K562 (cell line): ENCODE data around the gene CCDC178. TPM values are rescaled to one million over a fixed set of nuclear protein-coding genes. Genes with fewer than 3 reads are reported as not detected.

Source experiments
- ATAC-seq: fragments of 200-7000 bp; cut with Tn5 transposase; 3 replicates; pipeline ENCODE4 v1.9.1; 2020; ENCODE audit warnings: moderate library complexity
- BruUV-seq: library from RNA; stranded (reverse); fragments of 400-500 nt; replicated peaks from 2 replicates; lab custom pipeline; 2021; lab: Mats Ljungman, UMichigan
- CTCF ChIA-PET: fragments of 300-600 bp; formaldehyde crosslinking; extraction: SDS; loops from one replicate; lab custom pipeline; 2021; ENCODE audit warnings: low intra/inter-chr PET ratio; lab: Yijun Ruan, JAX
- POLR2A ChIA-PET: fragments of 300-600, 350-650 bp; sonication (Branson Sonifier 250); formaldehyde crosslinking; extraction: SDS; loops from one replicate; lab custom pipeline; 2021; ENCODE audit warnings: antibody characterized with exemption, inconsistent platforms; lab: Yijun Ruan, JAX
- DNase-seq, 4 experiments: peaks; one replicate each; pipeline versions ENCODE4 v3.0.0 to v3.0.0-alpha.2; 2011 to 2018; ENCODE audit warnings: low spot score in 3 of 4, mixed read lengths in 3 of 4; ENCODE audit errors: extremely low read depth in 1 of 4
- FAIRE-seq: peaks from 2 replicates; lab custom pipeline; 2011; peaks lifted over from hg19 to GRCh38; lab: Jason Lieb, UNC
- H2AFZ ChIP-seq: 2 replicates; pipeline ENCODE4 v1.6.0; 2011; ENCODE audit warnings: low read depth, low read length, control low read depth, inconsistent platforms
- H3K27ac ChIP-seq: fragments of 200-600 bp; 3 replicates; pipeline ENCODE4 v1.8.0; 2011; ENCODE audit warnings: low read depth, mild to moderate bottlenecking, control low read depth, inconsistent platforms, low read length, moderate library complexity, mixed read lengths; ENCODE audit errors: extremely low read depth
- H3K27me3 ChIP-seq, 2 experiments: fragments of 300-600 bp in 1 of 2; 2 replicates in 1 of 2; 3 replicates in 1 of 2; pipeline versions ENCODE4 v1.6.0 to v1.8.0; 2011; ENCODE audit warnings: inconsistent platforms in 2 of 2, low read length in 2 of 2, mild to moderate bottlenecking in 1 of 2, mixed read lengths in 1 of 2, moderate library complexity in 1 of 2; ENCODE audit not compliant: control insufficient read depth in 2 of 2, insufficient read depth in 2 of 2
- H3K36me3 ChIP-seq: fragments of 300-600 bp; 3 replicates; pipeline ENCODE4 v1.8.0; 2011; ENCODE audit warnings: mild to moderate bottlenecking, low read length, inconsistent platforms; ENCODE audit not compliant: control insufficient read depth, insufficient read depth
- H3K4me1 ChIP-seq, 2 experiments: fragments of 200-600 bp in 1 of 2; replicated peaks in 1 of 2; 2 replicates in 1 of 2; 3 replicates in 1 of 2; pipeline versions ENCODE4 v1.5.1 to v1.8.0; 2011; ENCODE audit warnings: inconsistent platforms in 2 of 2, low read length in 2 of 2, mild to moderate bottlenecking in 1 of 2, mixed read lengths in 1 of 2, moderate library complexity in 1 of 2; ENCODE audit not compliant: control insufficient read depth in 2 of 2, insufficient read depth in 2 of 2
- H3K4me2 ChIP-seq: 2 replicates; pipeline ENCODE4 v1.6.1; 2011; ENCODE audit warnings: low read length, control low read depth, inconsistent platforms, mixed read lengths; ENCODE audit not compliant: insufficient read depth
- H3K4me3 ChIP-seq: fragments of 200-600 bp; sonication (generic), shearing (Covaris generic); 2 replicates; pipeline ENCODE4 v1.5.1; 2016; ENCODE audit warnings: control low read depth, inconsistent platforms
- H3K79me2 ChIP-seq: fragments of 200-600 bp; 3 replicates; pipeline ENCODE4 v1.8.0; 2011; ENCODE audit warnings: low read length, inconsistent platforms; ENCODE audit not compliant: control insufficient read depth, insufficient read depth
- H3K9ac ChIP-seq, 2 experiments: 2 replicates each; pipeline versions ENCODE4 v1.6.0 to v1.6.1; 2011; ENCODE audit warnings: low read depth in 2 of 2, low read length in 2 of 2, control low read depth in 1 of 2, inconsistent platforms in 1 of 2, mild to moderate bottlenecking in 1 of 2, mixed read lengths in 1 of 2; ENCODE audit not compliant: insufficient read depth in 1 of 2
- H3K9me1 ChIP-seq: one replicate; pipeline ENCODE4 v1.6.0; 2011; ENCODE audit warnings: inconsistent platforms, mild to moderate bottlenecking, low read length, moderate library complexity; ENCODE audit not compliant: control insufficient read depth, insufficient read depth
- H3K9me3 ChIP-seq: replicated peaks from 2 replicates; pipeline ENCODE4 v1.5.1; 2011; ENCODE audit warnings: low read depth, low read length, inconsistent platforms; ENCODE audit not compliant: control insufficient read depth, insufficient read depth
- H4K20me1 ChIP-seq: replicated peaks from 2 replicates; pipeline ENCODE4 v1.6.1; 2011; ENCODE audit warnings: low read length, inconsistent platforms, mixed read lengths; ENCODE audit not compliant: control insufficient read depth, insufficient read depth
- ELF1 ChIP-seq: fragments of 200-800 bp; sonication (Bioruptor generic); IDR thresholded peaks from 2 replicates; pipeline ENCODE4 v1.6.1; 2016; ENCODE audit warnings: missing genetic modification characterization, missing compliant biosample characterization
- HLTF ChIP-seq: fragments of 450-650 bp; IDR thresholded peaks from 2 replicates; pipeline ENCODE4 v1.6.1; 2016
- KLF6 ChIP-seq: fragments of 250-450 bp; sonication (Bioruptor Pico); IDR thresholded peaks from 2 replicates; pipeline ENCODE4 v1.4.0; 2020; ENCODE audit warnings: mild to moderate bottlenecking, moderate library complexity, borderline replicate concordance
- MTA2 ChIP-seq: fragments of 450-650 bp; IDR thresholded peaks from 2 replicates; pipeline ENCODE4 v1.6.1; 2016; ENCODE audit warnings: low read depth
- NEUROD1 ChIP-seq: fragments of 150-350 bp; IDR thresholded peaks from 2 replicates; pipeline ENCODE4 v1.6.1; 2014; ENCODE audit warnings: borderline replicate concordance, low read length, low read depth; ENCODE audit not compliant: partially characterized antibody
- NR3C1 ChIP-seq: sonication (generic); formaldehyde crosslinking; IDR thresholded peaks from 2 replicates; pipeline ENCODE4 v1.8.1; 2022; ENCODE audit warnings: missing genetic modification reagents
- TEAD4 ChIP-seq, 2 experiments: sonication (generic) in 1 of 2; formaldehyde crosslinking in 1 of 2; IDR thresholded peaks; 2 replicates each; pipeline versions ENCODE4 v1.6.1 to v1.8.0; 2012 to 2022; ENCODE audit warnings: borderline replicate concordance in 1 of 2, inconsistent platforms in 1 of 2, low read length in 1 of 2, mild to moderate bottlenecking in 1 of 2, missing genetic modification reagents in 1 of 2
- ZNF785 ChIP-seq: fragments of 250-450 bp; sonication (Bioruptor Pico); IDR thresholded peaks from 2 replicates; pipeline ENCODE4 v1.4.0; 2020; ENCODE audit warnings: mild to moderate bottlenecking
- WGBS: fragments of 100-300 bp; shearing (Covaris generic); methylation state at CpG from one replicate; pipeline ENCODE4 v1.1.6; 2016; ENCODE audit warnings: low coverage, mixed read lengths; ENCODE audit not compliant: insufficient coverage; ENCODE audit errors: missing lambda C conversion rate; 5-methylcytosine and 5-hydroxymethylcytosine counted together
- in situ Hi-C: fragments of 300-500 bp; cut with MboI; formaldehyde crosslinking; loops from 4 replicates; pipeline ENCODE4 v1.15.0; 2018; ENCODE audit warnings: inconsistent platforms, mixed read lengths
- intact Hi-C: fragments of 100-400 bp; cut with micrococcal nuclease; formaldehyde crosslinking; loops from 2 replicates; pipeline ENCODE4 v1.14.2; 2022
- polyA plus RNA-seq, 8 experiments: library from polyadenylated mRNA; depleted of rRNA in 4 of 8; stranded (reverse) in 5 of 8; unstranded in 3 of 8; fragments of >200 nt; fragmentation: Nextera tagmentation in 2 of 8; fragmentation: Illumina TruSeq in 1 of 8; extraction: Ambion mirVana in 2 of 8; extraction: Trizol in 1 of 8; gene quantifications; 2 replicates each; pipeline versions ENCODE4 v1.2.1 to v1.2.3, GENCODE V29; 2011 to 2014; ENCODE audit warnings: inconsistent platforms in 1 of 8, missing spikeins in 1 of 8
- total RNA-seq, 7 experiments: library from RNA; depleted of rRNA in 6 of 7; stranded (reverse); fragments of >200 nt in 6 of 7; fragmentation: Illumina TruSeq in 2 of 7; extraction: Trizol in 2 of 7; gene quantifications; 2 replicates each; pipeline versions ENCODE4 v1.2.1 to v1.2.3, GENCODE V29; 2011 to 2021; ENCODE audit warnings: low replicate concordance in 1 of 7
- TF ChIP-seq, protein P1 (sequence below): fragments of 450-650 bp; IDR thresholded peaks from 2 replicates; pipeline ENCODE4 v1.6.1; 2016; ENCODE audit warnings: low read depth, mild to moderate bottlenecking, moderate library complexity
- TF ChIP-seq, protein P2 (sequence below): fragments of 200-600 bp; sonication (generic); IDR thresholded peaks from one replicate; pipeline ENCODE4 v1.6.1; 2012; ENCODE audit warnings: mild to moderate bottlenecking, low read depth, low read length, inconsistent platforms
- TF ChIP-seq, protein P3 (sequence below): sonication (generic); formaldehyde crosslinking; IDR thresholded peaks from 2 replicates; pipeline ENCODE4 v1.8.0; 2022; ENCODE audit warnings: missing genetic modification reagents, mild to moderate bottlenecking, borderline replicate concordance

The CCDC178 gene
- total and polyA plus RNA-seq, 9 of the 15 experiments (the other 6 are each of a cell fraction or from before 2014, with no cell fraction given) = 0.12 to 0.47 (median 0.15) TPM; not detected in 6

DNA sequence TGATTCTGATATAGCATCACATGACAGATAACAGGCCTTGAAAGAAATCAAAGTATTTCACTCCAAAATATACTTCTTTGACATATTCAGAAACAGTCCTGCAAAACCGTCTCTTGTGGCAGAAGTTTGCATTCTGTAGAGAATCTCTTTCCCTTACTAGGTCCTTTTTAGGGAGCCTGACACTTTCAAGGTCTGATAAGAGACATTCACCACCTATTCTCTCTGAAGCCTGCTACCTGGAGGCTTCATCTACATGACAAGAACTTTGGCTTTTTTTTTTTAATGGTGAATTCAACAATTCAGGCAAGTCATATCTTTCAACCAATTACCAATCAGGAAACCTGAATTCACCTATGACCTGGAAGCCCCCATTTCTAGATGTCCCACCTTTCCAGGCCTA, 83.8 kb downstream of the CCDC178 start:
- Histone ChIP-seq H3K4me1 (no peaks in the 10 kb centered on the region), H3K27ac (no peak overlapping the region), H3K79me2 (no peaks in the 10 kb centered on the region), H3K27me3 (no peaks in the 10 kb centered on the region), H4K20me1 (no peaks in the 10 kb centered on the region), H3K9ac (no peak overlapping the region), H3K4me3 (no peak overlapping the region), H3K9me1 (no peaks in the 10 kb centered on the region), H3K9me3 (no peaks in the 10 kb centered on the region; the same call in 1 of the 2 replicates), H3K36me3 (no peaks in the 10 kb centered on the region), H2AFZ (no peak overlapping the region), H3K4me2 (no peak overlapping the region)
- FAIRE-seq = no peak
- POLR2A ChIA-PET = no interaction called here
- DNase-seq = no peak
- in situ Hi-C loops = no loop called here
- intact Hi-C loops = no loop called here
- WGBS = 0% methylated on average over 1 of the region's 1 CpG
- BruUV-seq = no TSS peak
- ATAC-seq = no peak
- CTCF ChIA-PET = no interaction called here
- TF ChIP-seq, protein P1, sequence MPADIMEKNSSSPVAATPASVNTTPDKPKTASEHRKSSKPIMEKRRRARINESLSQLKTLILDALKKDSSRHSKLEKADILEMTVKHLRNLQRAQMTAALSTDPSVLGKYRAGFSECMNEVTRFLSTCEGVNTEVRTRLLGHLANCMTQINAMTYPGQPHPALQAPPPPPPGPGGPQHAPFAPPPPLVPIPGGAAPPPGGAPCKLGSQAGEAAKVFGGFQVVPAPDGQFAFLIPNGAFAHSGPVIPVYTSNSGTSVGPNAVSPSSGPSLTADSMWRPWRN = no peak
- TF ChIP-seq ZNF785 (CRISPR knock-in tag) (no peak), NEUROD1 (no peak), MTA2 (no peak), TEAD4 (IDR thresholded peaks at IDR 0.05; ENCODE audit: low read length) (no peak), TEAD4 (CRISPR knock-in tag; IDR thresholded peaks at IDR 0.05; ENCODE audit: borderline replicate concordance) (no peak), HLTF (no peak), KLF6 (no peak), NR3C1 (CRISPR knock-in tag) (no peak), ELF1 (tag) (no peak)
- TF ChIP-seq, protein P2, sequence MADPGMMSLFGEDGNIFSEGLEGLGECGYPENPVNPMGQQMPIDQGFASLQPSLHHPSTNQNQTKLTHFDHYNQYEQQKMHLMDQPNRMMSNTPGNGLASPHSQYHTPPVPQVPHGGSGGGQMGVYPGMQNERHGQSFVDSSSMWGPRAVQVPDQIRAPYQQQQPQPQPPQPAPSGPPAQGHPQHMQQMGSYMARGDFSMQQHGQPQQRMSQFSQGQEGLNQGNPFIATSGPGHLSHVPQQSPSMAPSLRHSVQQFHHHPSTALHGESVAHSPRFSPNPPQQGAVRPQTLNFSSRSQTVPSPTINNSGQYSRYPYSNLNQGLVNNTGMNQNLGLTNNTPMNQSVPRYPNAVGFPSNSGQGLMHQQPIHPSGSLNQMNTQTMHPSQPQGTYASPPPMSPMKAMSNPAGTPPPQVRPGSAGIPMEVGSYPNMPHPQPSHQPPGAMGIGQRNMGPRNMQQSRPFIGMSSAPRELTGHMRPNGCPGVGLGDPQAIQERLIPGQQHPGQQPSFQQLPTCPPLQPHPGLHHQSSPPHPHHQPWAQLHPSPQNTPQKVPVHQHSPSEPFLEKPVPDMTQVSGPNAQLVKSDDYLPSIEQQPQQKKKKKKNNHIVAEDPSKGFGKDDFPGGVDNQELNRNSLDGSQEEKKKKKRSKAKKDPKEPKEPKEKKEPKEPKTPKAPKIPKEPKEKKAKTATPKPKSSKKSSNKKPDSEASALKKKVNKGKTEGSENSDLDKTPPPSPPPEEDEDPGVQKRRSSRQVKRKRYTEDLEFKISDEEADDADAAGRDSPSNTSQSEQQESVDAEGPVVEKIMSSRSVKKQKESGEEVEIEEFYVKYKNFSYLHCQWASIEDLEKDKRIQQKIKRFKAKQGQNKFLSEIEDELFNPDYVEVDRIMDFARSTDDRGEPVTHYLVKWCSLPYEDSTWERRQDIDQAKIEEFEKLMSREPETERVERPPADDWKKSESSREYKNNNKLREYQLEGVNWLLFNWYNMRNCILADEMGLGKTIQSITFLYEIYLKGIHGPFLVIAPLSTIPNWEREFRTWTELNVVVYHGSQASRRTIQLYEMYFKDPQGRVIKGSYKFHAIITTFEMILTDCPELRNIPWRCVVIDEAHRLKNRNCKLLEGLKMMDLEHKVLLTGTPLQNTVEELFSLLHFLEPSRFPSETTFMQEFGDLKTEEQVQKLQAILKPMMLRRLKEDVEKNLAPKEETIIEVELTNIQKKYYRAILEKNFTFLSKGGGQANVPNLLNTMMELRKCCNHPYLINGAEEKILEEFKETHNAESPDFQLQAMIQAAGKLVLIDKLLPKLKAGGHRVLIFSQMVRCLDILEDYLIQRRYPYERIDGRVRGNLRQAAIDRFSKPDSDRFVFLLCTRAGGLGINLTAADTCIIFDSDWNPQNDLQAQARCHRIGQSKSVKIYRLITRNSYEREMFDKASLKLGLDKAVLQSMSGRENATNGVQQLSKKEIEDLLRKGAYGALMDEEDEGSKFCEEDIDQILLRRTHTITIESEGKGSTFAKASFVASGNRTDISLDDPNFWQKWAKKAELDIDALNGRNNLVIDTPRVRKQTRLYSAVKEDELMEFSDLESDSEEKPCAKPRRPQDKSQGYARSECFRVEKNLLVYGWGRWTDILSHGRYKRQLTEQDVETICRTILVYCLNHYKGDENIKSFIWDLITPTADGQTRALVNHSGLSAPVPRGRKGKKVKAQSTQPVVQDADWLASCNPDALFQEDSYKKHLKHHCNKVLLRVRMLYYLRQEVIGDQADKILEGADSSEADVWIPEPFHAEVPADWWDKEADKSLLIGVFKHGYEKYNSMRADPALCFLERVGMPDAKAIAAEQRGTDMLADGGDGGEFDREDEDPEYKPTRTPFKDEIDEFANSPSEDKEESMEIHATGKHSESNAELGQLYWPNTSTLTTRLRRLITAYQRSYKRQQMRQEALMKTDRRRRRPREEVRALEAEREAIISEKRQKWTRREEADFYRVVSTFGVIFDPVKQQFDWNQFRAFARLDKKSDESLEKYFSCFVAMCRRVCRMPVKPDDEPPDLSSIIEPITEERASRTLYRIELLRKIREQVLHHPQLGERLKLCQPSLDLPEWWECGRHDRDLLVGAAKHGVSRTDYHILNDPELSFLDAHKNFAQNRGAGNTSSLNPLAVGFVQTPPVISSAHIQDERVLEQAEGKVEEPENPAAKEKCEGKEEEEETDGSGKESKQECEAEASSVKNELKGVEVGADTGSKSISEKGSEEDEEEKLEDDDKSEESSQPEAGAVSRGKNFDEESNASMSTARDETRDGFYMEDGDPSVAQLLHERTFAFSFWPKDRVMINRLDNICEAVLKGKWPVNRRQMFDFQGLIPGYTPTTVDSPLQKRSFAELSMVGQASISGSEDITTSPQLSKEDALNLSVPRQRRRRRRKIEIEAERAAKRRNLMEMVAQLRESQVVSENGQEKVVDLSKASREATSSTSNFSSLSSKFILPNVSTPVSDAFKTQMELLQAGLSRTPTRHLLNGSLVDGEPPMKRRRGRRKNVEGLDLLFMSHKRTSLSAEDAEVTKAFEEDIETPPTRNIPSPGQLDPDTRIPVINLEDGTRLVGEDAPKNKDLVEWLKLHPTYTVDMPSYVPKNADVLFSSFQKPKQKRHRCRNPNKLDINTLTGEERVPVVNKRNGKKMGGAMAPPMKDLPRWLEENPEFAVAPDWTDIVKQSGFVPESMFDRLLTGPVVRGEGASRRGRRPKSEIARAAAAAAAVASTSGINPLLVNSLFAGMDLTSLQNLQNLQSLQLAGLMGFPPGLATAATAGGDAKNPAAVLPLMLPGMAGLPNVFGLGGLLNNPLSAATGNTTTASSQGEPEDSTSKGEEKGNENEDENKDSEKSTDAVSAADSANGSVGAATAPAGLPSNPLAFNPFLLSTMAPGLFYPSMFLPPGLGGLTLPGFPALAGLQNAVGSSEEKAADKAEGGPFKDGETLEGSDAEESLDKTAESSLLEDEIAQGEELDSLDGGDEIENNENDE = no peak
- TF ChIP-seq, protein P3, sequence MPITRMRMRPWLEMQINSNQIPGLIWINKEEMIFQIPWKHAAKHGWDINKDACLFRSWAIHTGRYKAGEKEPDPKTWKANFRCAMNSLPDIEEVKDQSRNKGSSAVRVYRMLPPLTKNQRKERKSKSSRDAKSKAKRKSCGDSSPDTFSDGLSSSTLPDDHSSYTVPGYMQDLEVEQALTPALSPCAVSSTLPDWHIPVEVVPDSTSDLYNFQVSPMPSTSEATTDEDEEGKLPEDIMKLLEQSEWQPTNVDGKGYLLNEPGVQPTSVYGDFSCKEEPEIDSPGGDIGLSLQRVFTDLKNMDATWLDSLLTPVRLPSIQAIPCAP = no peak
